ENCODE results near the gene GCKR.

Gene GCKR

GRCh38 chr2:27496357-27497287 lies at the start of gene GCKR:
Gene GCKR, plus strand, starts transcription at chr2:27496839. Its CDS starts 66 bp downstream, at chr2:27496905.
- DNase-seq, result no peak

GRCh38 chr2:27448381-27448780 lies 48.3 kb upstream of the GCKR start:
- no peak for DNase-seq

DNA sequence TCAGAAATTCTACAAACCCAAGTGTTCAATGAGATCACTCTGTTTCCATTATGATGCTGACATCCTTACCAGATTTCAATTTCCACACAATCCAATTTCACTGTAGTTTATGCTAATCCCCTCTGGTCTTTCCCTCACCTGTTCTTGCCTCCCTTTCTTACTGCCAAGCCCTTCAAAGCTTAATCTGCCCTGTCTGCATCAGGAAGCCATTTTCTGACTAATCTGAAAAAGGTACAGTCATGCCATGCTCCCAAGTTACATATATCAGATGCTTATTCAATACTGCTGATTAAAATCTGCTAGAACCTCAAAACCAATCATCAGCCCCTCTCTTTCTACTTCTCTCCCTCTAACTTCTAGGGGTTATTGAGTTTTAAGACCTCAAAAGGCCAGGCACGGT lies 45.5 kb upstream of the GCKR start:
- no peak for DNase-seq

DNA sequence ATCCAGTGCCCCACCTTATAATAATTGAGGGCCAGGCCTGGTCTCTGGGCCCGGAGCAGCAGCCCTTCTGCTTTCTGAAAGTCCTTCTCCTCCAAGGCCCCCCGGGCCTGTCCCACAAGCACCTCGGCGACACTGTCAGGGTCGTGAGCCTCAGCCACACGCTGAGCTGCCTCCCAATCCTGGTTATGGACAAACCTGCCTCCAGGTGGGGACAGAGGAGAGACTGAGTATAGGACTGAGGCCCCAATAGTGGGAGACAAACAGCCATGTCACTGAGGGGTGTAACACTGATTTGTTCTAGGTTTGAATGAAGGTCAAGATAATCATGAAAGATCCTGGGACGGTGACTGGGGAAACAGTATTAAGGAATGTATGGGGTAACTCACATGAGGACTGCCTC lies 42.7 kb upstream of the GCKR start:
- DNase-seq, result no peak

DNA sequence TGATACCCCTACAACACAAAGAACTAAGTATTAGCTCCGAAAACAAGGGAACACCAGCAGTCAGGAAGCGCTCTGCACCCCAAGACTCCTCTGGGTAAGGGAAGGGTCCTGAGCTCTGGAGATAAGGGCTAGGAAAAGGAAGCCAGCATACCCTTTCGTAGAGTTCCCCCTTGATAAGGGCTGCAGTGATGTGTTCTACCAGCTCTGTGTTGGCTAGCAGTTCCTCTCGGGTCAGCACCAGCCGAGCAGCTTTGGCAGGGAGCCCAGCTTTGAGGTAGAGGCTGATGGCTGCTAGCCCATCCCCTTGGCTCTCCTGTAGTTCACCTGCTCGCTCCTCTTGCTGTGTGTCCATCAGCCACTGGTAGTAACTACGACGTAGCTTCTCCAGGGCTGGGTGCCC lies 35.5 kb upstream of the GCKR start:
- DNase-seq, result no peak

DNA sequence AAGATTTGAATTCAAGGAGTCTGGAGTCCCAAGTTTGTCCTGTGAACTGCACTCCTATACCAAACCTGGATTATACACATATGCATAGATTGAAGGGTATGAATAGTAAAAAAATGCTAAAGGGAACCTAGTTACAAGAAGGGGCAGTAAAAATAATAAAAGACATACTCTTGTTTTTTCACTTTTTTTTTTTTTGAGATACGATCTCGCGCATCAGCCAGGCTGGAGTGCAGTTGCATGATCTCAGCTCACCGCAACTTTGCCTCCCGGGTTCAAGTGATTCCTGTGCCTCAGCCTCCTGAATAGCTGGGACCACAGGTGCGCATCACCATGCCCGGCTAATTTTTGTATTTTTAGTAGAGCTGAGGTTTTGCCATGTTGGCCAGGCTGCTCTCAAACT lies 32.2 kb upstream of the GCKR start:
- DNase-seq, result no peak

DNA sequence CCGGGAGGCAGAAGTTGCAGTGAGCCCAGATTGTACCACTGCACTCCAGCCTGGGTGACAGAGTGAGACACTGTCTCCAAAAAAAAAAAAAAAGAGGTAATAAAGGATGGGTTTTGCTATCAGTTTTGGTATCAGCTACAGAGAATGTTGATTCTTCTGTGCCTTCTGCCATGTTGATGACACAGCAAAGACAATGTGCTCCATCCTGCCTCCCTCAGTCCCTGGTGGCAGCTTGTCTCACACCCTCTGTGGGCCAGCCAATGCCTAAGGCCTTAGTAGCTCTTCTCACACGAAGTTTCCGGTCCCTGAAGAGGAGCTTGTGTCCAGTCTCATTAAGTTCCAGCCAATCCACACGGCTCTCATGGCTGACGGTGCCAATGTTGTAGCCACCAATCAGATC lies 24.7 kb upstream of the GCKR start:
- no peak for DNase-seq

DNA sequence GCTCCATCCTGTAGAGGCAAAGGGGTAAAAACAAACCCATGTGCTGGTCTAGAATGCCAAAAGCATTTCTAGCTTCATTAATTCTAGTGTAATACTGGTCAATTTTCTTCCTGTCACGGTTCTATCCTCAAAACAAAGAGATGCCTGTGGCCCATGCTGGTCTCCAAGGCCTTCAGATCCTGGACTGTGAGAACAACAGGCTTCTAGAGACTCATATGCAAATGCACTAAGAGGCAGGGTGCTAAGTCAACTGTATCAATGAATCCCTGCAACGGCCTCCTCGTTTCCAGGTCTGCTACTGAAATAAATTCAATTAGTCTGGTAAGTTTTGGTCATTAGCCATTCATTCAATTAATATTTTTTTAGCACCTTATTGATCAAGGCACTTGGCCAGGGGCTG lies 11.1 kb upstream of the GCKR start:
- no peak for DNase-seq

DNA sequence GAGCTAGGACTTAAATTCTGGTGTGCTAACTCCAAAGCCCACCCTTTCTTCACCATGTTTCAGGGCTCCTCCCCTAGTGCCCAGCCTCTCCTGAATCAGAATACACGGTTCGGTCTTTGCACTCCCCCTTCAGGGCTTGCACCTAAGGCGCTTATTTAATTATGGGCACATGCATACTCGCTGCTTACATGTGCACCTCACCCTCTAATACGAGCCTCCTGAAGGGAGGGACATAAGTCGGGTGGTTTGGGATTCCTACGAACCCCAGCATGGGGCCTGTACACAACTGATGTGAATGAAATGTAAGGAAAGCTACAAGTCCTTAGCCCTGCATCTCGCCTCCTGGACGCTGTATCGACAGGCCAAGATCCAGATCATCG lies 7.5 kb upstream of the GCKR start:
- DNase-seq, result no peak

DNA sequence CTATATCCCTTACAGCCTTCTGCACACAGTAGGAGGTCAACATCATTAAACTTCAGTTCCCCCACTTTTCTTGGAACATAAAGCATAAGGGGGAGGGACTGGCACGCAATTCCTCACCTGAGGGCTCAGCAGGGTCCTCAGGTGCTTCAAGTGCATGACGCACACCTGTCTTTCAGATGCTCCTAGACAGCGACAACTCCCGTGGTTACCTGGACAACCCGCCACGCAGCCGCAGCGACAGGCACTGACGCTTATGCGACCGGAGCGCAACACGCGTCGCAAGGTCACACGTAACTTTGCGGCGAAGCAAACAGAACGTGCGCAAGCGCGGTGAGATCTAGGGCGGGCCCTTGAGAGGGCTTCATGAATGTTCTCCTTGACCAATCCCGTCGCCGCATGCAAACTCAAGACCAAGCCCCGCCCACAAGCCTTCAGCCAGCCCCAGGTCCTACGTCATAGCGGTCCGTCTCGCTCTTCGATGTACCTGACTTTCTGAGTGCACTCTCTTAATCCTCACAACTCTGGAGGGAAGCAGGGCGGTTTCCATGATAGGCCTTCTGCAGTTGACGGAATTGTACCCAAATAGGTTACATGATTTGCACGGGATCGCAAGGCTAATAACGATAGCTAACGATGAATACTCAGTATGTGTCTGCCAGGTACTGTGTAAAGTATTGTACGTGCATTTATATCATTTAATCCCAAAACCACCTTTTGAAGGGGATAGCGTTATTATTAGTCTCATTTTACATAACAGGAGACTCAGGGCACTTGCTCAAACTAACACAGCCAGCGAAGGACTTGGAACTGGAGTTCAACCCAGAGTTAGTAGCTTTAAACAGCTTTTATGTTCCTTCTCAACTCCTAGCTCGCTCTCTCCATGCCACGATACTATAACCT lies 6.9 kb upstream of the GCKR start, which contains the start of gene IFT172:
IFT172 (minus strand) TSS at position 246 of the 900 bp plus-strand sequence; CDS start at position 156, 90 bp downstream.
- DNase-seq, result peak; percentile 99

GRCh38 chr2:27492557-27492956 lies 4.1 kb upstream of the GCKR start:
- DNase-seq, result no peak

- no peak for DNase-seq
Measured at GRCh38 chr2:27493948-27494283, 2.7 kb upstream of the GCKR start.

DNA sequence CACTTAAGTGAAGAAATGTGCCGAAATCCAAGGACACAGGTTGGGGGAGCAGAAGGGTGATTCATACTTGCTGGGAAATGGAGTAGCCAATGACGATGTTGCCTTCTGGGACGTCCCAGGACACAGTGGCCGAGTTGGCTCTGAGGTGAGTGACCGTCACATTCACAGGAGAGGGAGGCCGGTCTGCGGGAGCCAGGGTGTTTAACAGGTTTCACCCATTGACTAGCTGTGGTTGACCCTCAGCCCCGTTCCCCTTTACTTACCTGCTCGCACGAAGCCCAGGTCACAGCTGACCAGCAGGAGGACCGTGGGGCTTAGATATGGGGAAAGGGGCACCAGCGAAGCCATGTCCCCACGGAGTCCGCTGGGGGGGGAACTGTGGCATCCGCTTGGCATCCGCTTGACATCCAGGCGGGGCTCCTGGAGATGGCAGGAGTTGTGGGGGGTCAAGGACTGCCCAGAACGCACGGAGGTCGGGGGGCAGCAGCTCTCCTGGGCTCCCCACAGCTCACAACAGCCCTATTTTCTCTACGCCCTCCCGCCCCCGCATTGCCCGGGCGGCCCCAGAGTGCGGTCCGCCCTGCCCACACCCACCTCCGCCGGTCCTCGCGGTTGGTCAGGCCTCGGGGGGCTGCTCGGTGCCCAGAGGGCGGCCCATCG lies 2.2 kb upstream of the GCKR start:
- DNase-seq, result no peak

- DNase-seq, result no peak
Measured at GRCh38 chr2:27494944-27495554, 1.6 kb upstream of the GCKR start, which contains the start of gene FNDC4. Gene FNDC4, minus strand, starts transcription at chr2:27495200. Its CDS starts 521 bp downstream, at chr2:27494679.

DNA sequence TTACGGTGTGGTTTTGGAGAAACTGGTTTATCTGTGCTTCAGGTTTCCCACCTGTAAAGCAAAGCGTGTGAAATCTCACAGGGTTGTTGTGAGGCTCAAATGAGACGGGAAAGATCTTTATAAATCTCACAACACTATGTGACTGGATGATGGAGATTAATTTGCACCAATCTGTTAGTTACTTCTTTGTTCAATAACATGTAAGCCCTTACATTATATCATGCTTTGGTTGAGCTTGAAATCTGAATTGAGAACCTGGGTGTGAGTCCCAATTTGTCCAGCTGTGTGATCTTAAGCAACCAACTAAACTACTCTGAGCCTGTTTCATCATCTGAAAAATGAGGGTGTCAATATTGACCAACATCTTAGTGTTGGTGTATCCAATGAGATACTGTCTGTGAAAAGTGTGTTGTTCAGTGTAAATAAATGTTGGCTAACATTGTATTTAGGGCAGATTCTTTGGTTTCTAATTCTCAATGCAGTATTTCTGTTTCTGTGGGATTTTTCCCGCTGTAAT lies 741 bp upstream of the GCKR start:
- no peak for DNase-seq

GRCh38 chr2:27497288-27497627 lies 619 bp downstream of the GCKR start:
- DNase-seq, result no peak

GRCh38 chr2:27498975-27499374 lies 2.3 kb downstream of the GCKR start:
- no peak for DNase-seq

DNA sequence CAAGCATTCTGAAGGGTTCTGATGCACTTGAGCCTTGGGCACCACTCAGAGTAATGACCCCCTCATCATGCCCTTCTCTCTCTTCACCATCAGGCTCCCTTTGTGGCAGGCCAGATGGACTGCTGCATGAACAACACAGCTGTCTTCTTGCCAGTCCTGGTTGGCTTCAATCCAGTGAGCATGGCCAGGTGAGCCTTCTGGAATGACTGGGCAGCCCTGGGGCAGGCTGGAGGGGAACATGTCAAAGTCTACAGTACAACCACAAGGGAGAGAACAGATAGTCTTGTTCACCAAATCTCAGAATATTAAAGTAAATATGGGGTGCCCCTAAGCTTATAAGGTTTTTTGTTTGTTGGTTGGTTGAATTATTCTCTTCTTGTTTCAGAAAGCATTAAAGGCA lies 4.4 kb downstream of the GCKR start:
- no peak for DNase-seq

GRCh38 chr2:27502142-27502541 lies 5.5 kb downstream of the GCKR start:
- no peak for DNase-seq

DNA sequence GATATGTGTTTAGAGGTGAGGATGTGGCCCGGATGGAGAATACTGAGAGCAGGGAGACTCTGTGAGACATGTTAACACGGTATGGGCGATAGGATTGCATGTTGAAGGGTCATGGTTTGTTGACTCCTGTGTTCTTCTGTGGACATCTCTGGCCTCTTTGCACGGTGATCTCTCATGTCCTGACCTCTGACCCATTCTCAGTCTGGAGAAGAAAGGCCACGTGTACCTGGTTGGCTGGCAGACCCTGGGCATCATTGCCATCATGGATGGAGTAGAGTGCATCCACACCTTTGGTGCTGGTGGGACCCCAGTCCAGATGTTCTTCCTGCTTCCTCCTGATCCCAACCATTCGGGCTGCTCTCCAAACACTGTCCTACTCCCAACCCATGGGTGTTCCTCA lies 9.9 kb downstream of the GCKR start:
- no peak for DNase-seq

DNA sequence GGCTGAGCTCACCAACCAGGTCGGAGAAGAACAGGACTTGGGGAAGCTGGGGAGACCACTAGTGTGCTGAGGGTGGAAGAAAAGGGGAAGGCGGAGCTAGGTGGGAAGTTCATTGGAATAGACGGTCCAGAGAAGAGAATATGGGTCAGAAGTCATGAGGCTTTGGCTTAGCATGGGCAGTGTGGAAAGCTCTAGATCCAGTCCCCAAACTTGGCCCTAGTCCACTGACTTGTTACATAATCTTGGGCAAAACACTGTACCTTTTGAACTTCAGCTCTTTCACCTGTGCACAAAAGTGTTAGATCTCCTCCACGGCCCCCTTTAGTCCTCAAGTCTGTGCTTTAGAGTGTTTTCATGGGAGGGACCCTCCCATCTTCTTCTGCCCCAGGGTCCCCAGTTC lies 10.7 kb downstream of the GCKR start:
- no peak for DNase-seq

GRCh38 chr2:27509326-27509725 lies 12.7 kb downstream of the GCKR start:
- no peak for DNase-seq
